HepG2 (cell line): Measurements from ENCODE around the gene PIP5KL1. TPM values are rescaled to one million over a fixed set of nuclear protein-coding genes. Genes with fewer than 3 reads are reported as not detected.

ENCODE experiments used
- ATAC-seq: fragments of 200-7000 bp; cut with Tn5 transposase; 3 replicates; pipeline ENCODE4 v1.9.1; 2020; ENCODE audit warnings: mild to moderate bottlenecking, moderate library complexity
- BruUV-seq: library from RNA; stranded (reverse); fragments of 400-500 nt; replicated peaks from 2 replicates; lab custom pipeline; 2021; lab: Mats Ljungman, UMichigan
- CTCF ChIA-PET: fragments of 300-600 bp; formaldehyde crosslinking; extraction: SDS; loops from one replicate; lab custom pipeline; 2021; ENCODE audit warnings: low total read pairs, inconsistent platforms, low intra/inter-chr PET ratio; lab: Yijun Ruan, JAX
- POLR2A ChIA-PET: fragments of 350-600 bp; sonication (Branson Sonifier 250); formaldehyde crosslinking; loops from one replicate; lab custom pipeline; 2020; ENCODE audit warnings: antibody characterized with exemption, inconsistent platforms; lab: Yijun Ruan, JAX
- DNase-seq: peaks from one replicate; pipeline ENCODE4 v3.0.0-alpha.2; 2015; ENCODE audit warnings: low spot score
- FAIRE-seq: peaks from 3 replicates; lab custom pipeline; 2011; peaks lifted over from hg19 to GRCh38; lab: Jason Lieb, UNC
- H2AFZ ChIP-seq: one replicate; pipeline ENCODE4 v1.6.1; 2011; ENCODE audit warnings: low read length, inconsistent platforms
- H3K27ac ChIP-seq: fragments of 300-600 bp; 3 replicates; pipeline ENCODE4 v1.8.0; 2011; ENCODE audit warnings: mixed run types, mild to moderate bottlenecking, mixed read lengths, low read length, inconsistent platforms; ENCODE audit not compliant: insufficient read depth; ENCODE audit errors: extremely low read length
- H3K27me3 ChIP-seq, 2 experiments: fragments of 200-600 bp in 1 of 2; 2 replicates in 1 of 2; 3 replicates in 1 of 2; pipeline versions ENCODE4 v1.6.0 to v1.8.0; 2011; ENCODE audit warnings: low read length in 2 of 2, mild to moderate bottlenecking in 2 of 2, moderate library complexity in 2 of 2, inconsistent platforms in 1 of 2; ENCODE audit not compliant: insufficient read depth in 2 of 2, control insufficient read depth in 1 of 2
- H3K36me3 ChIP-seq, 2 experiments: fragments of 200-600 bp in 1 of 2; replicated peaks in 1 of 2; 2 replicates in 1 of 2; 3 replicates in 1 of 2; pipeline versions ENCODE4 v1.5.1 to v1.8.0; 2011; ENCODE audit warnings: low read length in 2 of 2, inconsistent platforms in 1 of 2; ENCODE audit not compliant: insufficient read depth in 2 of 2, control insufficient read depth in 1 of 2
- H3K4me1 ChIP-seq: 2 replicates; pipeline ENCODE4 v1.5.1; 2012; ENCODE audit warnings: low read length, inconsistent platforms; ENCODE audit not compliant: insufficient read depth
- H3K4me2 ChIP-seq: 2 replicates; pipeline ENCODE4 v1.6.0; 2011; ENCODE audit warnings: low read depth, low read length, inconsistent platforms
- H3K4me3 ChIP-seq, 3 experiments: fragments of 200-600 bp in 1 of 3; sonication (generic), shearing (Covaris generic) in 1 of 3; replicated peaks in 1 of 3; 2 replicates each; pipeline ENCODE4 v1.5.1; 2011 to 2016; ENCODE audit warnings: low read length in 3 of 3, inconsistent platforms in 2 of 3, low read depth in 2 of 3, mild to moderate bottlenecking in 2 of 3, control low read depth in 1 of 3, mixed read lengths in 1 of 3; ENCODE audit not compliant: insufficient read depth in 1 of 3
- H3K79me2 ChIP-seq: one replicate; pipeline ENCODE4 v1.6.1; 2011; ENCODE audit warnings: low read length, inconsistent platforms; ENCODE audit not compliant: insufficient read depth
- H3K9ac ChIP-seq: 2 replicates; pipeline ENCODE4 v1.6.0; 2011; ENCODE audit warnings: mild to moderate bottlenecking, low read depth, low read length, inconsistent platforms; ENCODE audit not compliant: insufficient read depth
- H3K9me3 ChIP-seq: 2 replicates; pipeline ENCODE4 v1.5.1; 2012; ENCODE audit warnings: mild to moderate bottlenecking, low read length
- H4K20me1 ChIP-seq: 2 replicates; pipeline ENCODE4 v1.6.0; 2011; ENCODE audit warnings: inconsistent platforms, mild to moderate bottlenecking, low read length, moderate library complexity; ENCODE audit not compliant: insufficient read depth
- REPIN1 ChIP-seq: sonication (generic); formaldehyde crosslinking; IDR thresholded peaks from 2 replicates; pipeline ENCODE4 v1.8.0; 2022; ENCODE audit warnings: missing genetic modification reagents, low read depth, mild to moderate bottlenecking, borderline replicate concordance
- SMARCE1 ChIP-seq: fragments of 450-650 bp; IDR thresholded peaks from 2 replicates; pipeline ENCODE4 v1.6.1; 2017; ENCODE audit warnings: borderline replicate concordance
- ZIK1 ChIP-seq: sonication (generic); formaldehyde crosslinking; IDR thresholded peaks from 2 replicates; pipeline ENCODE4 v1.5.0; 2020; ENCODE audit warnings: mild to moderate bottlenecking, low read depth, missing genetic modification reagents, borderline replicate concordance
- ZNF609 ChIP-seq: sonication (generic); formaldehyde crosslinking; IDR thresholded peaks from 2 replicates; pipeline ENCODE4 v1.4.0; 2020; ENCODE audit warnings: mild to moderate bottlenecking, missing genetic modification reagents, borderline replicate concordance
- ZNF713 ChIP-seq: sonication (generic); formaldehyde crosslinking; IDR thresholded peaks from 2 replicates; pipeline ENCODE4 v1.4.0; 2020; ENCODE audit warnings: mild to moderate bottlenecking, missing genetic modification reagents
- ZNF772 ChIP-seq: sonication (generic); formaldehyde crosslinking; IDR thresholded peaks from 2 replicates; pipeline ENCODE4 v1.5.0; 2020; ENCODE audit warnings: mild to moderate bottlenecking, missing genetic modification reagents
- WGBS: methylation state at CpG from one replicate; pipeline ENCODE4 v1.1.6; 2017; ENCODE audit warnings: low lambda C conversion rate; 5-methylcytosine and 5-hydroxymethylcytosine counted together
- in situ Hi-C: cut with HindIII; loops from 2 replicates; pipeline ENCODE4 v1.10.0; 2017; ENCODE audit warnings: low pct_unique_long_range_greater_than_20kb; ENCODE audit not compliant: extremely low pct_ligation_motif_present
- intact Hi-C: fragments of 100-400 bp; cut with micrococcal nuclease; formaldehyde crosslinking; loops from one replicate; pipeline ENCODE4 v1.10.0; 2022; ENCODE audit not compliant: unreplicated experiment
- polyA plus RNA-seq, 8 experiments: library from polyadenylated mRNA; depleted of rRNA in 3 of 8; stranded (reverse) in 7 of 8; unstranded in 1 of 8; fragments of >200 nt; fragmentation: Illumina TruSeq in 4 of 8; extraction: Trizol in 4 of 8; gene quantifications; 2 replicates each; pipeline versions ENCODE4 v1.2.1 to v1.2.3, GENCODE V29; 2011 to 2016; ENCODE audit warnings: low read depth in 4 of 8, missing spikeins in 1 of 8, mixed read lengths in 1 of 8; ENCODE audit not compliant: insufficient read depth in 1 of 8
- total RNA-seq, 5 experiments: library from RNA; depleted of rRNA; stranded (reverse); fragments of >200 nt; fragmentation: Illumina TruSeq; extraction: Trizol; gene quantifications; 2 replicates each; pipeline ENCODE4 v1.2.3, GENCODE V29; 2016; ENCODE audit warnings: low read depth in 1 of 5
- TF ChIP-seq, protein P1 (sequence below): sonication (generic); formaldehyde crosslinking; IDR thresholded peaks from 2 replicates; pipeline ENCODE4 v1.5.0; 2020; ENCODE audit warnings: mild to moderate bottlenecking, low read depth, missing genetic modification reagents, borderline replicate concordance
- TF ChIP-seq, protein P2 (sequence below): sonication (generic); formaldehyde crosslinking; IDR thresholded peaks from 2 replicates; pipeline ENCODE4 v1.4.0; 2020; ENCODE audit warnings: missing genetic modification reagents, mild to moderate bottlenecking, borderline replicate concordance
- TF ChIP-seq, protein P3 (sequence below): sonication (generic); formaldehyde crosslinking; IDR thresholded peaks from 2 replicates; pipeline ENCODE4 v1.4.0; 2020; ENCODE audit warnings: mild to moderate bottlenecking, missing genetic modification reagents

The PIP5KL1 gene
- total and polyA plus RNA-seq, 2 of the 13 experiments (the other 11 are each of a cell fraction or from before 2014, with no cell fraction given), result 0.20 to 0.49 TPM

- TF ChIP-seq, protein P1, sequence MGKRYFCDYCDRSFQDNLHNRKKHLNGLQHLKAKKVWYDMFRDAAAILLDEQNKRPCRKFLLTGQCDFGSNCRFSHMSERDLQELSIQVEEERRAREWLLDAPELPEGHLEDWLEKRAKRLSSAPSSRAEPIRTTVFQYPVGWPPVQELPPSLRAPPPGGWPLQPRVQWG (CRISPR knock-in tag), result no peak
Measured at GRCh38 chr9:127877566-127877998, 53.0 kb downstream of the PIP5KL1 start, which contains the start of gene AK1 (continued).

DNA sequence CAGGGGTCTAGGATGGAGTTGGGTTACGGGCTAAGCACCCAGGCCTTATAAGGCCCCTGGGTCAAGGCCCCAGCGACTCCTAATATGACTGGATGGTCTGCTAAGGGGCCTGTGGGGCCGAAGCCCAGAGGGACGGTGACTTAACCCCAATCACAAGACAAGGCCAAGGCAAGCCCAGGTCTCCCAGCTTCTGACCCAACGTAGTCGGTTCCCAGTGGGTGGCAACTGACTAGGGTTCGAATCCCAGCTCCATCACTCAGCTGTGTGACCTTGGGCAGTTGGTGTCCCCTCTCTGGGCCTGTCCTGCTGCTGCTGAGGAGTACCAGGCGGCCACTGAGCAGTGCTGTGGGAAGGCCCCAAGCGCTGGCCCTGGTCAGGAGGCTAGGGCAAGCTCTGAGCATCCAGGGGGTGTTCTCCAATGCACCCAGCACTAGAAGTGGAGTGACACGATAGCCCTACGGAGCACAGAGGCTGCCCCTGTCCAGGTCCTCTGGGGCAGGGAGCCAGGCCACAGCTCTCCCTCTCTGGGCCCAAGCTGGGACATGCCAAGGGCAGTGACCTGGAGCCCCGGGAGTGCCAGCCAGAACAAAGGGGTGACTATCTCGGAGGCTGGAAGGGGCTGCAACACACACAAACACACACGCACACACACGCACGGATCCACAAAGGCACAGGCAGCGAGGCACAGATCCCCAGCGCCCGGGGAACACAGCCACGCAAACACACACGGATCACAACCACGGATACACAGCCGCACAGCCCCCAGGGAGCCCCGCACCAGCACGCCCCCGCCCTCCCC is 53.6 kb downstream of the PIP5KL1 start:
- 76% methylated on average over 5 of the region's 26 CpGs for WGBS
- H3K9me3 ChIP-seq, result no peaks in the 10 kb centered on the region
- peak overlapping the region; percentile 63; the same call in 1 of the 2 replicates for H3K9ac ChIP-seq
- H4K20me1 ChIP-seq, result no peaks in the 10 kb centered on the region
- intact Hi-C loops (no loop called here), in situ Hi-C loops (no loop called here)
- ATAC-seq (peak; percentile 63), DNase-seq (no peak), FAIRE-seq (no peak)
- no peaks in the 10 kb centered on the region for H3K27me3 ChIP-seq
- H3K4me3 ChIP-seq, result peak overlapping the region; percentile 67 to 82 (median 69)
- H3K4me1 ChIP-seq, result peaks cover 38% of the 10 kb centered on the region
- TSS peak; percentile 52 for BruUV-seq
- POLR2A ChIA-PET, result interaction anchor here (2.1 to 2.3 kb wide), 2 partner anchors 20 to 40 kb away, joined by 6 to 11 read pairs; partner anchors contain the start of gene ST6GALNAC4
- H3K4me2 ChIP-seq, result peak overlapping the region; percentile 87
- H3K79me2 ChIP-seq, result no peaks in the 10 kb centered on the region
- H3K27ac ChIP-seq, result peak overlapping the region; percentile 14
- H3K36me3 ChIP-seq, result no peaks in the 10 kb centered on the region
- H2AFZ ChIP-seq, result no peak overlapping the region
- CTCF ChIA-PET, result no interaction called here
- no peak for TF ChIP-seq ZIK1 (CRISPR knock-in tag)
- no peak for TF ChIP-seq SMARCE1
- TF ChIP-seq, protein P2, sequence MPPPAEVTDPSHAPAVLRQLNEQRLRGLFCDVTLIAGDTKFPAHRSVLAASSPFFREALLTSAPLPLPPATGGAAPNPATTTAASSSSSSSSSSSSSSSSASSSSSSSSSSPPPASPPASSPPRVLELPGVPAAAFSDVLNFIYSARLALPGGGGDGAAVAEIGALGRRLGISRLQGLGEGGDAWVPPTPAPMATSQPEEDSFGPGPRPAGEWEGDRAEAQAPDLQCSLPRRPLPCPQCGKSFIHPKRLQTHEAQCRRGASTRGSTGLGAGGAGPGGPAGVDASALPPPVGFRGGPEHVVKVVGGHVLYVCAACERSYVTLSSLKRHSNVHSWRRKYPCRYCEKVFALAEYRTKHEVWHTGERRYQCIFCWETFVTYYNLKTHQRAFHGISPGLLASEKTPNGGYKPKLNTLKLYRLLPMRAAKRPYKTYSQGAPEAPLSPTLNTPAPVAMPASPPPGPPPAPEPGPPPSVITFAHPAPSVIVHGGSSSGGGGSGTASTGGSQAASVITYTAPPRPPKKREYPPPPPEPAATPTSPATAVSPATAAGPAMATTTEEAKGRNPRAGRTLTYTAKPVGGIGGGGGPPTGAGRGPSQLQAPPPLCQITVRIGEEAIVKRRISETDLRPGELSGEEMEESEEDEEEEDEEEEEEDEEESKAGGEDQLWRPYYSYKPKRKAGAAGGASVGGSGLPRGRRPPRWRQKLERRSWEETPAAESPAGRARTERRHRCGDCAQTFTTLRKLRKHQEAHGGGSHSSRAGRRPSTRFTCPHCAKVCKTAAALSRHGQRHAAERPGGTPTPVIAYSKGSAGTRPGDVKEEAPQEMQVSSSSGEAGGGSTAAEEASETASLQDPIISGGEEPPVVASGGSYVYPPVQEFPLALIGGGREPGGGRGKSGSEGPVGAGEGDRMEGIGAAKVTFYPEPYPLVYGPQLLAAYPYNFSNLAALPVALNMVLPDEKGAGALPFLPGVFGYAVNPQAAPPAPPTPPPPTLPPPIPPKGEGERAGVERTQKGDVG (CRISPR knock-in tag), result no peak
- no peak for TF ChIP-seq REPIN1 (CRISPR knock-in tag)
- no peak for TF ChIP-seq ZNF609
- TF ChIP-seq ZNF772 (CRISPR knock-in tag), result peak; percentile 14; the same call in 1 of the 2 replicates
- TF ChIP-seq, protein P3, sequence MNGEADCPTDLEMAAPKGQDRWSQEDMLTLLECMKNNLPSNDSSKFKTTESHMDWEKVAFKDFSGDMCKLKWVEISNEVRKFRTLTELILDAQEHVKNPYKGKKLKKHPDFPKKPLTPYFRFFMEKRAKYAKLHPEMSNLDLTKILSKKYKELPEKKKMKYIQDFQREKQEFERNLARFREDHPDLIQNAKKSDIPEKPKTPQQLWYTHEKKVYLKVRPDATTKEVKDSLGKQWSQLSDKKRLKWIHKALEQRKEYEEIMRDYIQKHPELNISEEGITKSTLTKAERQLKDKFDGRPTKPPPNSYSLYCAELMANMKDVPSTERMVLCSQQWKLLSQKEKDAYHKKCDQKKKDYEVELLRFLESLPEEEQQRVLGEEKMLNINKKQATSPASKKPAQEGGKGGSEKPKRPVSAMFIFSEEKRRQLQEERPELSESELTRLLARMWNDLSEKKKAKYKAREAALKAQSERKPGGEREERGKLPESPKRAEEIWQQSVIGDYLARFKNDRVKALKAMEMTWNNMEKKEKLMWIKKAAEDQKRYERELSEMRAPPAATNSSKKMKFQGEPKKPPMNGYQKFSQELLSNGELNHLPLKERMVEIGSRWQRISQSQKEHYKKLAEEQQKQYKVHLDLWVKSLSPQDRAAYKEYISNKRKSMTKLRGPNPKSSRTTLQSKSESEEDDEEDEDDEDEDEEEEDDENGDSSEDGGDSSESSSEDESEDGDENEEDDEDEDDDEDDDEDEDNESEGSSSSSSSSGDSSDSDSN (CRISPR knock-in tag), result peak; percentile 19; the same call in 1 of the 2 replicates
- TF ChIP-seq ZNF713 (CRISPR knock-in tag), result no peak
